22Rv1 (cell line): ENCODE data around the gene GABRD.

ENCODE experiments used
- ZFX ChIP-seq: fragments of 450-650 bp; IDR thresholded peaks from 2 replicates; pipeline ENCODE4 v1.6.1; 2017; ENCODE audit warnings: antibody characterized with exemption, borderline replicate concordance
- TF ChIP-seq, protein P1 (sequence below): fragments of 450-650 bp; IDR thresholded peaks from 2 replicates; pipeline ENCODE4 v1.5.1; 2017; ENCODE audit warnings: mild to moderate bottlenecking

DNA sequence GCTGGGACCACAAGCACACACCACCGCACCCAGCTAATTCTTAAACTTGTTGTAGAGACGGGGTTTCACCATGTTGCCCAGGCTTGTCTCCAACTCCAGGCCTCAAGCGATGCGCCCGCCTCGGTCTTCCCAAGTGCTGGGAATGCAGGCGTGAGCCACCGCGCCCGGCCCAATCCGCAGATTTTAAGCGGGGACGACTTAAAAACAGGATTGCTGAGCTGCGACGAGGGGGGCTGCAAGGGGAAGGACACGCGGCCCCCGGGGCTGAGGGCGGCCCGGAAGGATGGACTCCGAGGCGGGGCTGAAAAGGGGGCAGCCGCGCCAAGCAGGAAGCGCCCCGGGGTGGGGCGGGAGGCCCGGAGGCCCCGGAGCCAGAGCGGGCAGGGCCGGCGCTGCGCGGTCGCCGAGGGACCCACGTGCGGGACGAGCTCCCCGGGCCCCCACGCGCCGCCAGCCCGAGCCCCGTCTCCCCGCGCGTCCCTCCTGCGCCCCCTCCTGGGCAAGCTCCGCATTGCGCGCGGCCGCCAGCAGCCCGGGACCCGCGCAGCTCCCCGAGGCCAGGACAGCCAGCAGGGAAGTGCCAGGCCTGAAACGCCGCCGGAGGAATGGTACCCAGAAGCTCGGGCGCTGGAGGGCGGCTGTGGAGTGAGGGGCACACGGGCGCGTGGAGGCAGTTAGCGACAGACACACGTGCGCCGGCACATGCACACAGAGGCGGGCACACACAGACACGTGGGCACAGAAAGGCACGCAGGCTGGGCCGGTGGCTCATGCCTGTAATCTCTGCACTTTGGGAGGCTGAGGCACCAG lies 25.6 kb downstream of the GABRD start:
- TF ChIP-seq, protein P1, sequence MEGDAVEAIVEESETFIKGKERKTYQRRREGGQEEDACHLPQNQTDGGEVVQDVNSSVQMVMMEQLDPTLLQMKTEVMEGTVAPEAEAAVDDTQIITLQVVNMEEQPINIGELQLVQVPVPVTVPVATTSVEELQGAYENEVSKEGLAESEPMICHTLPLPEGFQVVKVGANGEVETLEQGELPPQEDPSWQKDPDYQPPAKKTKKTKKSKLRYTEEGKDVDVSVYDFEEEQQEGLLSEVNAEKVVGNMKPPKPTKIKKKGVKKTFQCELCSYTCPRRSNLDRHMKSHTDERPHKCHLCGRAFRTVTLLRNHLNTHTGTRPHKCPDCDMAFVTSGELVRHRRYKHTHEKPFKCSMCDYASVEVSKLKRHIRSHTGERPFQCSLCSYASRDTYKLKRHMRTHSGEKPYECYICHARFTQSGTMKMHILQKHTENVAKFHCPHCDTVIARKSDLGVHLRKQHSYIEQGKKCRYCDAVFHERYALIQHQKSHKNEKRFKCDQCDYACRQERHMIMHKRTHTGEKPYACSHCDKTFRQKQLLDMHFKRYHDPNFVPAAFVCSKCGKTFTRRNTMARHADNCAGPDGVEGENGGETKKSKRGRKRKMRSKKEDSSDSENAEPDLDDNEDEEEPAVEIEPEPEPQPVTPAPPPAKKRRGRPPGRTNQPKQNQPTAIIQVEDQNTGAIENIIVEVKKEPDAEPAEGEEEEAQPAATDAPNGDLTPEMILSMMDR, result peak; percentile 97
- TF ChIP-seq ZFX, result no peak
